Dedifferentiated amniotic fluid mesenchymal stem cell (primary cell): ENCODE results near the gene CMKLR1.

Source experiments
- DNase-seq: peaks from one replicate; pipeline ENCODE4 v3.0.0-alpha.2; 2016; ENCODE audit errors: extremely low spot score

CMKLR1 gene

GRCh38 chr12:108268397-108268796, 70.7 kb downstream of the CMKLR1 start:
- DNase-seq, result no peak

DNA sequence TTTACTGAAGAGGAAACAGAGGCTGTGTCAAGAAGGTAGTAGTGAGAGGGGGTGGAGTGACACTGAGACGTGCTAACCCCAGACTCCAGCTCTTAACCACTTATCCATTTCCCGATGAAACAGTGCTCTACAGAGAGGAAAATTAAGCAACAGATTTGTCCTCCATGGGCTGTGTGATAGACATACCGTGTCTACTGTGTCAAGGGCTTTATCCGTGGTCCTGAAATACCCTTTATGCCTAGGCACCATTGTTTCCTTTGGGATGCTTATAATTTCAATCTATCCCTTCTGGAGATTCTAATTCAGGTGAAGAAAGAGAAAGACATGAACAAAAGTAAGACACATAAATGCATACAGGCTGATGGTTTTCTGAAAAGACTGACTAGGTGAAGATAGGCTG, 71.7 kb downstream of the CMKLR1 start:
- no peak for DNase-seq

GRCh38 chr12:108266131-108266530, 73.0 kb downstream of the CMKLR1 start:
- no peak for DNase-seq

GRCh38 chr12:108265505-108265904, 73.6 kb downstream of the CMKLR1 start:
- DNase-seq, result no peak

DNA sequence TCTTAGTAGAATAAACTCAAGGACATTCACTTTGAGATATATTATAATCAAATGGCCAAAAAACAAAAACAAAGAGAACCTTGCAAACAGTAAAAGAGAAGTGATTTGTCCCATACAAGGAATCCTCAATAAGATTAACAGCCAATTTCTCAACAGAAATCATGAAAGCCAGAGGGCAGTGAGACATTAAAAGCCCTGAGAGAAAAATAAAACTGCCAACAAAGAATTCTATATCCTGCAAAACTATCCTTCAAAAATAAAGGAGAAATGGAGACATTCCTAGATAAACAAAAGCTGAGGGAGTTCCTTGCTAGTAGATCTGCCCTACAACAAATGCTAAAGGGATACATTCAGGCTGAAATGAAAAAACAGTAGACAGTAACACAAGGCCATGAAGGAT, 78.1 kb downstream of the CMKLR1 start:
- no peak for DNase-seq

DNA sequence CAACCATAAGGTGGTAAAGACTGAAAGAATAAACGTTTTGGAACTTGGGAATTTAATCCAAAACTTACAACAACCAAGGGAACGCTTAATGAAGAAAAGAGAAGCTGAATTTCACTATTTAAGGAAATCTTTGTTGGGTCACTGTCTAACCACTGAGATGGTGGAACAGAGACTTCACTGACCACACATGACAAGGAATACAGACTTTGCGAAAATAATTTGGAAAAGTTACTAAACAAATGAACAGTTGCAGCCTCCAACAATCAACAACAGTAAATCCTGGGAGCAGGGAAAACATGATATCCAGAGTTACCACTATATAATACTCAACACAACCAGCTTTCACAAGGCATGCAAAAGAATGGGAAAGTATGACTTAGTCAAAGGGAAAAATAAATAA, 79.1 kb downstream of the CMKLR1 start:
- DNase-seq, result no peak

- no peak for DNase-seq
These were observed 81.5 kb downstream of the CMKLR1 start for GRCh38 chr12:108257610-108258106.

- DNase-seq, result no peak
These were observed 82.1 kb downstream of the CMKLR1 start for GRCh38 chr12:108257004-108257403.

GRCh38 chr12:108255252-108255602, 83.9 kb downstream of the CMKLR1 start:
- DNase-seq, result no peak

GRCh38 chr12:108254517-108255251, 84.4 kb downstream of the CMKLR1 start:
- no peak for DNase-seq

GRCh38 chr12:108254030-108254429, 85.1 kb downstream of the CMKLR1 start:
- DNase-seq, result no peak

GRCh38 chr12:108253540-108253939, 85.6 kb downstream of the CMKLR1 start:
- DNase-seq, result no peak

DNA sequence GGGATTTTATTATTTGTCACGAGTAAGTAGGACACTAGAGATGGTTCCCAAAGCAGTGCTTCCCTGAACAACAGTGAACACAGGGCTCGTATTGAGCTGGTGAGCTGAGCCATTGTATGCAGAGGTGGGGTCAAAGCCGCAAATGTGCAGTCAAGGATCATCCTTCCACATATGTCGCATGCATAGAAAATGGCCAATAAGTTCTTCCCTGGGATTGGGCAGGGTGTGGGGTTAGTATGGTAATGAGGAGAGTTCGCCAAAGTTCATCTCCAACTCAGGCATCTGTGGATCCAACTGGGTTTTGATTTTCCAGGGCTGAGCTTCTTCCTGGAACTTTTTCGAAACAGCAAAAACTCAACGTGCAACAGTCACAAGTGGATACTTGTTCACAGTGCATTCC, 86.6 kb downstream of the CMKLR1 start:
- DNase-seq, result no peak

DNA sequence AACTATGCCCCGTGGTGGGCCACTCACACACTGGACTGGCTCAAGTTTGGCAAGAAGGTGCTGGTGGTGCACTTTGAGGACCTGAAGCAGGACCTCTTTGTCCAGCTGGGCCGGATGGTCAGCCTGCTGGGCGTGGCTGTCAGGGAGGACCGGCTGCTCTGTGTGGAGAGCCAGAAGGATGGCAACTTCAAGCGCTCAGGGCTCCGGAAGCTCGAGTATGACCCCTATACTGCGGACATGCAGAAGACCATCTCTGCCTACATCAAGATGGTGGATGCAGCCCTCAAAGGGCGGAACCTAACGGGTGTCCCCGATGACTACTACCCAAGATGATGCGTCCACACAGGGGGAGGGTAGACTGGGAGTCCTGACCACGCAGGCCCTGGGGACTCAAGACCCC, 91.1 kb downstream of the CMKLR1 start:
- DNase-seq, result no peak

- no peak for DNase-seq
These were observed 92.0 kb downstream of the CMKLR1 start for GRCh38 chr12:108247130-108247529.

DNA sequence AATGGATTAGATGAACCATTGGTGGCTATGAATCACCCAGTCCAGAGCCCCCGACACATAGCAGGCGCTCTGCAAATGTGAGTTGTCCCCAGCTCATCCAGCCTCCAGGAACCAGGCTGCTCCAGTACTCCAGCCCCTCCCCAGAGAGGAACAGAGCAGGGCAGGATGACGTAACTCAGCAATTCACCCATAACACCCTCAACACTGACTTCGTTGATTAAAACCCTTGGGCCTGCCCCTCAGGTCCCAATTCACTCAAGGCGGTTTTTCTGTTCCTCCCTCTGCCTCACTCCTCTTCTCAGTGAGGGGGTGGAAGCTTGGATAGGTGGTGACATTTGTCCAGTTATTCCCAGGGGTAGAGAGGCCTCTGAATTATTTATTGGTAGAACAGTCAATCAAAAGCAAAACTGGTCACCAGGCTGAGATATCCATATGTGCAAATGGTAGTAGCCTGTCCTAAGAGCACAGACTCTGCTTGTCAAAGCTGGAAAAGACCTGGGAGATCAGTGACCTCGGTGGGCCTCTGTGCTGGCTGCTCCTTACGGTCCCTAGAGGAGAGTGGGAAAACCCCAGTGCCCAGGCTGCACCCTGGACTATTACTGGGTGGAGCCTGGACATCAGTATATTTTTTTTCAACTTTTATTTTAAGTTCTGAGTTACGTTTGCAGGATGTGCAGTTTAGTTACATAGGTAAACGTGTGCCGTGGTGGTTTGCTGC, 97.0 kb downstream of the CMKLR1 start:
- DNase-seq, result no peak

- DNase-seq, result no peak
These were observed 98.2 kb downstream of the CMKLR1 start for GRCh38 chr12:108240928-108241327.

DNA sequence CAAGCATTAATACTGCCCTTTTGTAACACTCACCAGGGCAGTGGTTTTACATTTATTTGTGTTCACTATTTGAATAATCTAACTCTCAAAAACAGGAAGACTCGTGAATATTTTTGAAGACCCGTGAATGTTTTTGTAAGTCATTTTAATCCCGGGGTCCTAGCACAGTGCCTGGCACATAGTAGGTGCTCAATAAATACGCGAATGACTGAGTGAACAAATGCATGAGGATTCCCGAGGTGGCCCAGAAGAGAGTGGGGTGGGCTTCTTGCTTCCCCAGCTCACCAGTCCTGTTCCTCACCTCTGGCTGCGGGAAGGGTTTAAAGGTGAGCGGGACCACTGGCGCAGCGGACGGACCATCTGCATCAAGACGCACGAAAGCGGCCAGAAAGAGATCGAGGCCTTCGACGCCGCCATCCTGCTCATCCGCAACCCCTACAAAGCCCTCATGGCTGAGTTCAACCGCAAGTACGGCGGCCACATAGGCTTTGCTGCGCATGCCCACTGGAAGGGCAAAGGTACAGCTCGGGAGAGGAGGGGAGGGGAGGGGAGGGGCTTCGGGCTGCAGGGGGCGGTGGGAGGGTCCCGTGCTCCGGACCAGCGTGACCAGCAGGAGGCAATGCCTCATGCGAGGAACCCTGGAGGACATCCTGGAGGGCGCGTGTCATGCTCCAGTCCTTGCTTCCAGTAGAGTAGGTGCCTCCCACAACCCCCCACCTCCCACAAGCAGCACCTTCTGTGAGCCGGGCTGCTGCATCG, 98.9 kb downstream of the CMKLR1 start:
- DNase-seq, result no peak

- DNase-seq, result no peak
These were observed 99.7 kb downstream of the CMKLR1 start for GRCh38 chr12:108239378-108239777.

DNA sequence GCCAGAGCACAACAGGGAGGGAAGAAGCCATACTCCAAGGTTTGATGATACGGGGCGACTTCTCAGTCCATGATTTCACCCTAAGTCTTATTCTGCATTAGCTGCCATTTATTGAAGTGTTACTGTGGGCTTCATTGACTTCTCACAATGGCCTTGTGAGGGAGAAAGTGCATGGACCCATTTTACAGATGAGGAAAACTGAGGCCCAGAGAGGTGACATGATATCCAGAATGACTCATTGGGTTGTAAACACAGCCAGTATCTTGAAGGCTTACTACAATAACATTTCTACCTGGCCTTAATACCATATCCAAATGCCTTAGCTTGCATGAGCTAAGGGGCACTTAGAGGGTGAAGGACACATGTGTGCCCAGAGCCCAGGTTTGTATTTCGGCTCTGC, 100.6 kb downstream of the CMKLR1 start:
- DNase-seq, result no peak
